GM19372 (cell line): ENCODE data around the gene HOTAIR.

Experiments used
- ATAC-seq: cut with Tn5 transposase; IDR thresholded peaks from one replicate; pipeline ENCODE4 v1.9.1; 2021; ENCODE audit warnings: mild to moderate bottlenecking, low read depth, moderate library complexity; ENCODE audit not compliant: unreplicated experiment

Gene HOTAIR

DNA sequence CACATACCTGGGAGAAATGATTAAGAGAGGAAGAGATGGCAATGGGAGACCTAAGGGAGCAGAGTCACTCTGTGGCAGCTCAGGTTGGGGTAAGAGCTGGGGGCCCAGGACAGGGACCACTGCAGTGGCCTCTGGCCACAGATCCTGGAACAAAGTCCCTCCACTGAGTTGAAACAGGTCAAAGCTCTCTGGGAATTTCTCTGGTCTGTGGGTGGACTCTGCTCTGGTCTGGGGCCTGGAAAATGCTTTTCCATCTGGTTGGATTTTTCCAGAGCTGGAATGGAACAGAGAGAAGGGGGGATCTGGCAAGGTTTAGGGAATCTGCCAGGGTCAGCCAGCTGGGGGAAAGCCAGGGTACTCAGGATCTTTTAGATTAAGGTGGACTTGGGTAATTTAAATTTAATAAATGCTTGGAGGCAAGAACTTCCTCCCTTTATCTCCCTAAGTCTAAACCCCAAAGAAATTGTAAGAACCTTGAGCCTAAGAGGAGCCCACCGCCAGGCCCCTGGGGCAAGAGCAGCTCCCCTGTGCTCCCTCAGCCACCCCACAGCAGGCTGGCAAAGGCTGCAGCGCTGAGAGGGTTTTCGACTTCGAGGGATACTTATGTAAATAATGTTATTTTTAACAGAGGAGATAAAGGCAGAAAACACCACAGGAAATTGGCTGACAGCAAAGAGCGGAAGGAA, 13.9 kb upstream of the HOTAIR start:
- no peak for ATAC-seq

DNA sequence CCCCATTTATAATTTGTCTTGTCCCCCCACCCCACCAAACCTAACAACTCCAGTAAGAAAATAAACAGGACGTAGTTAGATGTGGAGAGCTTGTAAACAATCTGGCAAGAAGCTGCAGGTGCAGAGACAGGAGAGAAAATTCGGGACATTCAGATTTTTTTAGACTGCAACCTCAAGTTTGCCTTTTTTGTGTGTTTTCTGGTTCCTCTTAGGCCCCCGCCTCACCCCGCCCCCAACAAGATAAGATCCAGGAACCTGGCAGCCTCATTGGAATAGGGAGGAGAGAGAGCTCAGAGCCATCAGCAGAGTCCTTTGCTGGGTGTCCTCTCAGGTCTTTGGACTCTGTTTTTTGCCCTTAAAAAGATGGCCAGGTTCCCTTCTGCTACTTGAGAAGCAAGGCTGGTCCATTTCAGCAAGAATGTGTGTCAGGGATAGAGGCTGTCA, 13.1 kb upstream of the HOTAIR start:
- ATAC-seq = no peak

DNA sequence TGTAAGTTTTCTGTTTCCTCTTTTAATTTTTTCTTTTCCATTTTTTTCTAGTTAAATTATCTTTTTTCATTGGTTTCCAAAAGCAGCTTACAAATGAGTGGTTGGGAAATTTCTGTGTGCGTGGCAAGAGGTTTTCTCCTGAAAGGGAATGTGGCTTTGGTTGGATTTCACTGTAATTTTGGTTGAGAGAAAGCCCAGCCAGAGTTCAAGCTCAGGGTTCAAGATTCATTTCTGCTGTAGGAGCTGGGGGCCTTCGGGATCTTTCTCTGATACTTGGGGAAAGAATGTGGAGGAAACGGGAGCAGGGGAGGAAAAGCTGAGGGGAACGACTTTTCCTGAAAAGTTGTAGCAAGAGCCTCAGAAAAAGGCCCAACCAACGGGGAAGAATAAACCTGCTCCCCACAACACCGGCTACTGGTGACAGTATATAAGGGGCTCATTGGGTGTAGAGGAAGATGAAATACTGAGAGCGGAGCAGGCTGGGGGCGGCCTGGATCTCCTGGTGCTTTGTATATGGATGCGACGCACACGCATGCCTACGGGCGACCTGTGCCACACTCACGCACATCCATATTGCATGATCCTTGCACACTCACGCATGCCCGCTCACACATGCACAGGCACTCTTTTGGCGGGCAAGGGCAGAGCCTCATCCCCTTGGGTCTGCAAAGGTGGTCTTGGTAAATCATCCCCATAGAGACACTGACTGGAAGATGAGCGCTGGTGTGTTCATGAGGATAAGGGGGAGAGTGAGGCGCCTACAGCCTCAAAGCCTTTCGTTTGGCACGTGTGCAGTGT, 12.1 kb upstream of the HOTAIR start:
- ATAC-seq = no peak

DNA sequence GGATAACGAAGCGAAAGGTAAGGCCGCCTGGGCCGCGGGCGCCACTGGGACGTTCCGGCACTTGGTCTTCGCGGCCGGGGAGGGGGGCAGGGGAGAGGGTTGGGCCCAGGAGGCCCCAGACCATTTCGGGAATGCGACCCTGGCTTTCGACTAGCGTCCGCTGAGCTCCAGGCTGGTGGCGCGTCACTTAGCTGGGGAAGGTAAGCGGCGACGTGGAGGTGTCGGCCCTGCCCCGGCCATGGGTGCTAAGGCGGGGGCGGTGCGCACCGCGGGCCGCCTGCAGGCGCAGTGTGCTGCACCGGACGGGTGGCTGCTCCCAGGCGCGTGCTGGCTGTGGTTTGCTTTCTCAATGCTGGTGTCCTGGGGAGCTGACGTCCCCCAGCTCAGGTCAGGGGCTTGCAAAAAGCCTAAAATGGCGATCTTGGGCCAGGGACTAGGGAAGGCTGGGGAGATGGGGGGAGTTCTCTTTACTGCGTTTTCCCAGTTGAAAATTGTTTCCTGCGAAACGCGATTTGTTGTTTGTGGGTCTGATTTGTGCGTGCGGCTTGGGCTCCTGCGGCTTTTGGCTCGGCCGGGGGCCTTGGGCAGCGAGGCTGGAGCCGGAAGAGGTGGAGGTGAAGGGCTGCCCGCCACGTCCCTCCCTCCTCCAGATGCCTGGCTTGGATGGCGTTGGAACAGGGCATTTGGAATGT, 11.4 kb upstream of the HOTAIR start:
- no peak for ATAC-seq

DNA sequence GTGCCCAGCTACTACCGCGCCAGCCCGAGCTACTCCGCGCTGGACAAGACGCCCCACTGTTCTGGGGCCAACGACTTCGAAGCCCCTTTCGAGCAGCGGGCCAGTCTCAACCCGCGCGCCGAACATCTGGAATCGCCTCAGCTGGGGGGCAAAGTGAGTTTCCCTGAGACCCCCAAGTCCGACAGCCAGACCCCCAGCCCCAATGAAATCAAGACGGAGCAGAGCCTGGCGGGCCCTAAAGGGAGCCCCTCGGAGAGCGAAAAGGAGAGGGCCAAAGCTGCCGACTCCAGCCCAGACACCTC, 10.9 kb upstream of the HOTAIR start:
- ATAC-seq = no peak

DNA sequence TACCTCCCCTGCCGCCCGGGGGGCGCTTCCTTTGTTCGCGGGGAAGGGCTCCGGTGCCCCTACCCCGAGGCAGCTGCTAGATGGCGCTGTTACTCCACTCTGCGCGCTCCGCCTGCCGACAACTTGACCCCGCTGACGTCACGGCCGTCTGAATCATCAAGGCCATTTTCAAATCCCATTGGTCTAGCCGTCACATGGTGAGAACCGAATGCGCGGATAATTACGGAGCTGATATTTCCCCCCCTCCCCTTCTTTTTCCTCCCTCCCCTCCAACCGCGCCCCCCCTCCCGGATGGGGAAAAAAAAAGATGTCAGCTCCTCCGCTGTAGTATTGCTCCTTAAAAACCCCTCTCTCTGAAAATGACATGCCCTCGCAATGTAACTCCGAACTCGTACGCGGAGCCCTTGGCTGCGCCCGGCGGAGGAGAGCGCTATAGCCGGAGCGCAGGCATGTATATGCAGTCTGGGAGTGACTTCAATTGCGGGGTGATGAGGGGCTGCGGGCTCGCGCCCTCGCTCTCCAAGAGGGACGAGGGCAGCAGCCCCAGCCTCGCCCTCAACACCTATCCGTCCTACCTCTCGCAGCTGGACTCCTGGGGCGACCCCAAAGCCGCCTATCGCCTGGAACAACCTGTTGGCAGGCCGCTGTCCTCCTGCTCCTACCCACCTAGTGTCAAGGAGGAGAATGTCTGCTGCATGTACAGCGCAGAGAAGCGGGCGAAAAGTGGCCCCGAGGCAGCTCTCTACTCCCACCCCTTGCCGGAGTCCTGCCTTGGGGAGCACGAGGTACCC, 10.3 kb upstream of the HOTAIR start, which contains the start of gene HOXC10:
Gene HOXC10 (plus strand): TSS at position 246 of the 791 bp plus-strand sequence. CDS start 114 bp downstream, at position 360.
- no peak for ATAC-seq

DNA sequence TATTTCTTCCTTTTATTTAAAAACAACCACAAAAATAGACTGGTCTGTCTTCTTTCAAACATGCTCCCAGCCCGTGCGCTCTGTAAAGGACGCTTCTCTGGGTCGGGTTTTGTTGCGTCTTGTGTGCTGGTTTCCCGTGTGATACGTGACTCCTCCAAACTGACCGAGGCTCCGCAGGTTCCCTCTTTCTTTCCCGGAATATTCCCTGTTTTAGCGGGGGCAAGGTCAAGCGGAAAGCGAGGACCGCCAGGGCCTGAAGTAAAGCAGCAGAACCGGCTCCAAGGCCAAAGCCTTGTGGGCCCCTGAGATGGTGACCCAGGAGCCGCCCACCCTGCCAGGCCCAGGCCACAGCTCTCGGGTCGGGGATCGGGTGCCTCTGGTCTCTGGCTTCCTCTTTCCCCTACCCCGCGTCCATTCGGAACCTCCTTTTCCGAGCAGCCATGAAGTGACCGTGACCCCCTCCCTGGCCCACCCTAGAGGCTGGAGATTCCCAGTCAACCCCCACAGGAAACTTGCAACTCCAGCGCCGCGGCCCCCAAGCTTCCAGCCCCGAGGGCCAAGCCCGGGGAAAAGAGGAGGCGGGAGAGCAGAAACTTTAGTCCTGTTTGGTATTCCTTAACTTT, 9.3 kb upstream of the HOTAIR start:
- ATAC-seq = no peak

DNA sequence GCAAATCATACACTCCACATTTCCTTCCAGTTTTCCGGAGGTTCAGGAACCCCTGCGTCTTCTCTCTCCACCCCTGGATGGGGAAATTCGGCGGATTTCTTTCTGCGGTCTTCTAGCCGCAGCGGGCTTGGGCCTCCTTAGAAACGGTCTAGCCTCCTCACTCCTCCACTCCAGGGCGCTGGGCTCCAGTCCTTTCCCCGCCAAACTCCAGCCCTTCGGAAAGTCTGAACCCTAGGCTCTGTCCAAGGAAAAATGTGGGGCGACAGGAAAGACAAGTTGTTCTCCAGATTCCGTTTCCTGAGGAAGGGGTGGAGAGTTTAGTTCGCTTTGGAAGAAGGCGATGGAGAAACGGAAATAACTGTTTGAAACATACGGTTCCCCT, 8.8 kb upstream of the HOTAIR start:
- no peak for ATAC-seq

DNA sequence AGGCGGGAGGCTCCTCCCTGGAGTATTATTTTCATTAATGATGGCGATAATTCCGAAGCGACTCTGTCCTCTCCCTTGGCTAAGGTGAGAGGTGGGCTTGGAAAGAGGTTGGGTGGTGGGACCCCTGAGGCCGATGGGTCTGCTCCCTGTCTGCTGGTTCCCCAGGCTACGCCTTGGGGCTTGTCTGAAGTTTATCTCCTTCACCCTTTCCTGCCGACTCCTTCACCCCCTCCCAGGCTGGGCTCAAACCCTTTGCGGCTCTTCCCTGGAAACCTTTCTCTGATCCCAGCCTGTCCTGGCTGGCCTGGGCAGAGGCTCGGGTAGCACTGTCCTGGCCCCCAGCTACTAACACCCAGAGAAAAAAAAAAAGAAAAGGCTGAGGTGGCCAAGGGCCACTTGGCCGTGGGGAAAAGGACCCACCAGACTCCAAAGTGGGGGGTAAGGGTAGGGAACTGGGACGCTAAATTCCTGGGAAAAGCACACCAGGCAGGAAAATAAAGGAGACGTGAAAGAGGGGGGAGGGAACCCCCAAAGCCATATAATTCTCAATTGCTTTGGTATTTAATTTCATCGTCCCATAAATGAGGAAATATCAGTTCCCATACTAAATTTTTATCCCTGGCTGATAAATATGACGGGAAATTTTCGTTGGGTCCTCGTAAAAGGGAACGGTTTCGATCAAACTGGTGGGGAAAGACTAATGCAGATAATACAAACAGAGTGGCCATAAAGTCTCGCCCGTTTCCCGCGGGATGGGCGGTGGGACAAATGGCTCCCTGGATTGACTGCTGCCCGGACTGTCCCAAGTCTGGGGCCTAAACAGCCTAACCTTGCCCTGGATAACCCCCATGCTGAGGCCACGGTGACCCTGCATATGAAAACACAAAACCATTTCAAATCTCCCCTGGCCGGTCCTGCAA, 8.2 kb upstream of the HOTAIR start:
- no peak for ATAC-seq

DNA sequence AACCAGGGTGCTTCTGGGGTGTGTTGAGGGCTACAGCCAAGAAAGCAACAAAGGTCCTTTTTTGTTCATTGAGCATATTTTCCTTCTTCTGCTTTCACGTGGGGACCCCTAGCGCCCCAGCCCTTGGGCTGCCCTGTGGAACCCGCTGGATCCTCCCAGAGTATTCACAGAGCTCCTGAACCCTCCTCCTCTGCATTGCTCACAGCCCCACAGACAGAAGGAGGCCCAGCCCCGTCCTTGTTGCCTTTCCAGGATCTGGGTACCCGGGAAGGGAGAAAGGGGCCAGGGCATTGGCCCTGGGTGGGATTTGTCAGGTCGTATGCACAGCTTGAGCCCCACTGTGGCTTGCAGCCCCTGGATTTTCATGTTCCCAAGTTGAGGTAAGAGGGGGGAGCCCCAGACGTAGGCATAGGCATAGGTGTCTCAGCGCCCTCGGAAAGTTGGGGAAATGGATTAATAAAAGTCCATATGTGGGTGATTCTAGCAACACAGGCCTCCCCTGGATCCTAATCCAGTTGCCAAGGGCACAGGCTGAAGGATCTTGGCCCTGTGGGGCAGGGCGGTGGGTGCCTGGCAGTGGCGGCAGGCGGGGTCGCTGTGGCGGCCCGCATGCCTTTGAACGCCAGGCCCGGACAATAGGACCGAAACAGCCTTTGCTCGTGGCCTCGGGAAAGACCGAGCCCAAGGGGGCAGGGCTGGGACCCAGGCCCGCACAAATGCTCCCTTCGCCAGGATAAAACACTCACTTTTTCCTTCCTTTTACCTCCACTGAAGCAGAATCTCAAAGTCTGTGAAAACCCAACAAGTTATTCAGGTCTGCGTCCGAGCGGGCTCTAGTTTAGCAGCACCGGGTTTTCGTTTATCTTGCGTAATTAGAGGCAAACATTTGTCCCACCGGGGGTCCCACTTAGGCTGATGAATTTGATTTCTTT, 7.1 kb upstream of the HOTAIR start:
- no peak for ATAC-seq

DNA sequence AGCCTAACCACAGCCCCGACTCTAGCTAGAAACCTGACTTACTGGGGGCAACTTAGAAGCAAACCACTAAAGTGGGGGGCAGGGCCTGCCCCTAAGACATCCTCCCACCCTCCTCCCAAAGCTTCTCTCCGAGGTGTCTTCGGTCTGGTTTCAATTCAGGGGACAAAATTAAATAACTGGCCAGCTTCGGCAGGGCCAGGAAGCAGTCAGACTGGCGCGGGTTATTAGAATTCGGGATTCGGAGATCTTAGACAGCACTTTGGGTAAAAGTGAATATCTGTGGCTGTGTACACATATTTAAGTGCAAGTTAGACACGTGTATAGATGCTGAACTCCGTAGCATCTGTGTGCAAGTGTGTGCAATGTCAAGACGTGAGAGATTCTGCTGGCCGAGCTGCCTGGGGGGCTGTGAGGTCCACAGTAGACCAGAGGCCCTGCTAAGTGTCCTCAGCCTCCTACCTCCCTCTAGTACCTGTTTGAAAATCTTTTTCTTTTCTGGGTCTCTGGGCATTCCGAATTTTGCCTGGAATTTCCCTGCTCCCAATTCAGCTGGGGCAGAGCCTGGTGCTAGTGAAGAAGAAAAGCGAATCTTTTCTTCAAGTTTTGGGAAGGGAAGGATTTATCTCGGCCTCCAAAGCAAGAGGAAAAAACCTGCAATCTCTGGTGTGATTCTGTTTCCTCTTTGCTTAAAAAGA, 6.2 kb upstream of the HOTAIR start:
- ATAC-seq = no peak

DNA sequence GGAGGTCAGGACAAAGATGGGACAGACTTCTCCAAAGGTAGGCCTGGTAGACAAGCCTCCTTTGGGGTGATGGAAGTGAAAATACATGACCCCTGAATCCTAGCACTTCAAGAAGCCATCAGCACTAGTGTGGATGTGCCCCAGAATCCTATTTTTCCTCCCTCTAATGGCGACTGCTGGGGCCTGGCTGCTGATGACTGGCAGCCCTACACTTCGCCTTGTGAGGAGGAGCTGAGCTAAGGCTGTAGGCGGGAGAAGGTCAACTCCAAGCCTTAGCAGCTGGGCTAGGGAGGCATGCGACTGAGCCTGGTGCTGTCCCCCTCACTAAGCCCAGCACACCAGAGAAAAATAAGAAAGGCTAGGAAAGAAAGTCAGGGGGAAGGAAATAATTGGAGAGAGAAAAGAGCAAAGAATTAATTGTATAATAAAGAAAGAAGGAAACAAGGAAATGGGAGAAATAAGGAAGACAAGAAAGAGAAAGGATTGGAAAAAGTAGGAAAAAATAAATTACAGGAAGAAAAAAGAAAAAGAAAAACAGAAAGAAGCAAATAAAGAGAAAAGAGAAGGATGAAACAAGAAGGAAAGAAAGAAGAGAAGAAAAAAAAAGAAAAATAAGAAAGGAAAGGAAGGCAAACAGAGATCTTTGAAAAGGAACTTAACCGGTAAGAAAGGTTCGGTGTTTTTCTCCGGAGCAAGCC, 5.5 kb upstream of the HOTAIR start:
- no peak for ATAC-seq

DNA sequence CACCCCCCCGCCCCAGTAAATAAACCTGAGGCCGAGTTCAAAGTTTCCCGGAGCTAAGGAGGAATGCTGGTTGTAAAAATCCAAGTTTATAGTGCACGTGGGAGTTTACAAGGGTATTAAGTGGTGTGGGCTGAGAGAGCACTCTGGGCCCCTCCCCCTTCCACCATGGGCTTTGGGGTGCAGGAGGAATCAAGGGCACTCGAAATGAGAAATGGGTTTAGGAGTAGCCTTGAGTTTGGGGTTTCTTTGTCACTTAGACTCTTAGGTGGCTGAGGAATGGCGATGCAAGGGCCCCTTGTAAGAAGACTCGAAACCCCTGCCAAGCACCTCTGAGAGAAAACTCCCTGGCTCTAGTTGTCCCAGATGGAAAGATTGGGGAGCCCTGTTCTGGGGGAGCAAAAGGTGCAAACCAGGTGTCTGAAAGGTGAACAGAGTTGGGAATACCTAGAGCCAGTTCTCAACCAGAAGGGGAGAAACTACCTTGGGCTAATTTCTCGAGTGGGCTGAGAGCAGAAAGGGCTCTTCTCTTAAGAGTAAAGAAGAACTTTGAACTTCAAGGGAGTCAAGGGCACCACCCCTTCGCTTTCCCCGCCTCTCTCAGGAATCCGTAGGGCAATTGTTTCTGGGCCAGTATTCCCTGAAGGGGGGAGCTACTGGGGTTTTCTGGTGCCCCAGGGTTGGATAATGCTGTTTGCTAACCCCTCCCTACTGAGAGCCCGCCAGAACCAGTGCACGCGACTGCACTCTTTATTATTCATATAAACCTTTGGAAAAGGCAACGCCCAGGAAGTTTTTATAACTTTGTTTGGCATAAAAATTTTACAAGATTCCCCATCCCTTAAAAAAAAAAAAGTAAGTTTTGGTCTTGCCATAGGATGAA, 4.0 kb upstream of the HOTAIR start:
- ATAC-seq = no peak

DNA sequence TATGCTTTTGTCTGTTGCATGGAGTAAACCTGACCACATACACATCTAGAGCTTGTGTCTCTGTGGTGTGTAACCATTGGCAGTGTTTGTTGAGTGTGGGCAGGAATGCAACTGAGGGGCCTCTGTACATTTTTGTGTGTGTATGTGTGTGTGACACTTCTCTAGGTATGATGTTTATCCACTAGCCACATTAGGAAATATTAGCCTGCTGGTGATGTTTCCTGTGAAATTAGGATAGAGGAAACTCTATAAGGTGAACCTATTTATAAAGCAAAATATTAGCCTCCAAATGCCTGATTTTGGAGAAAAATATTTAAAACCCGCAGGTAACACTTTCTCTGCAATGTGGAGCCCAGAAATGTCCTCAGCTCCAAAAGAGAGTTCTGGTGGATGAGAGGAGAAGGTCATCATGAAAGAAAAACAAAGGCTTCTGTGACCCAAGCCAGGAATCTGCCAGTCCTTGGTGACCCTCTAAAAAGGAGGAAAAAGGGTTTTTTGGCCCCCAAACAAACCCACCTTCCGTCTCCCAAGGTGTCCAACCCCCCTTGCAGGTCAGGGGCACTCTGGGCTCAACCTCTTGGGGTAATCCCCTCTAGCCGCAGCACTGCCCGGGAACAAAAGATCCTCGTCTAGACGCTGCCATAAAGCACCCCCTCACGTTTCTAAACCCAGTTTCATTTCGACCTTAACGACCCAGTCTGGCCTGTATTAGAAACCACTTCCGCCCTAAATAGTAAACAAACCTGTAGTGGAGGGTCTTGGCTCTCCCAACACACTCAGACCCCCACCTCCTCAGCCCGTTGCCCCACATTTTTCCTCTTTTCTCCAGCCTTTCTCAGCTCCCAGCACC, 3.1 kb upstream of the HOTAIR start:
- no peak for ATAC-seq
